Islet precursor cell (in vitro differentiated cells): ENCODE measurements around the gene S100B.
"Not testable (repeated sequence)": the region's sequence is repeated elsewhere in the genome, so short reads cannot be mapped to it uniquely, and the experiment has no call there.

Source experiments
- DNase-seq: peaks from one replicate; pipeline ENCODE4 v3.0.0-alpha.2; 2018

The S100B gene

GRCh38 chr21:46604975-46605766 is at the start of gene S100B:
Gene S100B, minus strand, starts transcription at chr21:46605082. Its CDS starts 2,667 bp downstream, at chr21:46602415.
- peak; percentile 61 for DNase-seq

GRCh38 chr21:46651121-46651520 is 46.2 kb upstream of the S100B start:
- no peak for DNase-seq

- DNase-seq: no peak
Observed at GRCh38 chr21:46650476-46651098, 45.7 kb upstream of the S100B start.

GRCh38 chr21:46649356-46649755 is 44.5 kb upstream of the S100B start:
- DNase-seq: no peak

GRCh38 chr21:46648539-46648938 is 43.7 kb upstream of the S100B start:
- DNase-seq: no peak

- DNase-seq: no peak
Observed at GRCh38 chr21:46646541-46647154, 41.8 kb upstream of the S100B start.

- DNase-seq: no peak
Observed at GRCh38 chr21:46645840-46646239, 41.0 kb upstream of the S100B start.

- DNase-seq: no peak
Observed at GRCh38 chr21:46643379-46644177, 38.7 kb upstream of the S100B start.

GRCh38 chr21:46641656-46642055 is 36.8 kb upstream of the S100B start:
- DNase-seq: no peak

GRCh38 chr21:46639489-46640386 is 34.9 kb upstream of the S100B start:
- DNase-seq: no peak

GRCh38 chr21:46637952-46638746 is 33.3 kb upstream of the S100B start:
- DNase-seq: no peak

- no peak for DNase-seq
Observed at GRCh38 chr21:46636550-46637285, 31.8 kb upstream of the S100B start.

- DNase-seq: no peak
Observed at GRCh38 chr21:46636181-46636512, 31.3 kb upstream of the S100B start.

GRCh38 chr21:46635324-46636180 is 30.7 kb upstream of the S100B start, which contains the start of gene PRMT2:
Gene PRMT2, plus strand, starts transcription at chr21:46635674. Its CDS starts 1,278 bp downstream, at chr21:46636952.
- DNase-seq: peak; percentile 98

GRCh38 chr21:46634966-46635323 is 30.1 kb upstream of the S100B start:
- no peak for DNase-seq

GRCh38 chr21:46634427-46634826 is 29.5 kb upstream of the S100B start:
- no peak for DNase-seq

- no peak for DNase-seq
Observed at GRCh38 chr21:46633566-46633965, 28.7 kb upstream of the S100B start.

GRCh38 chr21:46630915-46631314 is 26.0 kb upstream of the S100B start:
- not testable (repeated sequence) for DNase-seq

- DNase-seq: peak; percentile 35
Observed at GRCh38 chr21:46628868-46629267, 24.0 kb upstream of the S100B start.

- peak; percentile 57 for DNase-seq
Observed at GRCh38 chr21:46627726-46628125, 22.8 kb upstream of the S100B start.
